ENCODE measurements around the gene CADPS2. TPM values are rescaled to one million over a fixed set of nuclear protein-coding genes. Genes with fewer than 3 reads are reported as not detected.
A peak's percentile ranks its signal among the peaks of the same experiment; 100 is the strongest.

Gene CADPS2
- total and polyA plus RNA-seq, 2 donors (not counting 1 experiment from before 2014, with no cell fraction given): 11.5 to 32.2 TPM

DNA sequence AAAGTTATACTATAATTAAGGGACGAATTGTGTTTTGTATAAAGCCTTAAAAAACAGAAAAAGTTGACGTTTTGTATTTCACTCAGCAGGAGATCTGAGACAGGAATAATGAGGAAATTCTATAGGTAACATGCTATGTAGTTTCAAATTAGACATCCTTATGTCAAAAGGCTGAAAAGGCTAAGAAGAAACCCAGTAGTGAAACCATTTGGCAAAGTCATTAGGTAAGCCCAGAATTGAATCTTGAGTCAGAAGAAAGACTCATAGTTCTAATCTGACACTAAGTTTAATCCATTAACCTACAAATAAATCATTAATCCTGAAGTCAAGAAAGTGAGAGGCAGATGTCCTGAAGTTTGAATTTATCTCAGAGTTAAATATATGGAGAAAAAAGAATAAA lies 266.6 kb downstream of the CADPS2 start:
- Histone ChIP-seq H3K27me3 (ENCODE audit: control insufficient read depth, insufficient read depth, low read length) (no peaks in the 10 kb centered on the region), H3K36me3 (ENCODE audit: control insufficient read depth, insufficient read depth, low read length) (no peaks in the 10 kb centered on the region), H3K4me3 (replicated peaks in 1 of 4; ENCODE audit: control extremely low read depth in 1 of 4, insufficient read depth in 1 of 4, low read depth in 3 of 4, low read length in 4 of 4) (no peak overlapping the region), H2AFZ (ENCODE audit: low read length) (no peak overlapping the region), H4K20me1 (ENCODE audit: control insufficient read depth, extremely low read depth, insufficient read depth, low read length) (no peaks in the 10 kb centered on the region), H3K79me2 (ENCODE audit: control insufficient read depth, insufficient read depth, low read length) (no peaks in the 10 kb centered on the region), H3K9me3 (ENCODE audit: control insufficient read depth, insufficient read depth, low read depth, low read length) (no peaks in the 10 kb centered on the region), H3K4me2 (ENCODE audit: extremely low read depth, insufficient read depth, low read length) (no peak overlapping the region), H3K27ac (ENCODE audit: insufficient read depth, low read length) (no peak overlapping the region), H3K4me1 (ENCODE audit: control insufficient read depth, extremely low read depth, insufficient read depth, low read length) (no peaks in the 10 kb centered on the region), H3K9ac (ENCODE audit: insufficient read depth, low read length) (no peak overlapping the region)
- TF ChIP-seq, protein P1, sequence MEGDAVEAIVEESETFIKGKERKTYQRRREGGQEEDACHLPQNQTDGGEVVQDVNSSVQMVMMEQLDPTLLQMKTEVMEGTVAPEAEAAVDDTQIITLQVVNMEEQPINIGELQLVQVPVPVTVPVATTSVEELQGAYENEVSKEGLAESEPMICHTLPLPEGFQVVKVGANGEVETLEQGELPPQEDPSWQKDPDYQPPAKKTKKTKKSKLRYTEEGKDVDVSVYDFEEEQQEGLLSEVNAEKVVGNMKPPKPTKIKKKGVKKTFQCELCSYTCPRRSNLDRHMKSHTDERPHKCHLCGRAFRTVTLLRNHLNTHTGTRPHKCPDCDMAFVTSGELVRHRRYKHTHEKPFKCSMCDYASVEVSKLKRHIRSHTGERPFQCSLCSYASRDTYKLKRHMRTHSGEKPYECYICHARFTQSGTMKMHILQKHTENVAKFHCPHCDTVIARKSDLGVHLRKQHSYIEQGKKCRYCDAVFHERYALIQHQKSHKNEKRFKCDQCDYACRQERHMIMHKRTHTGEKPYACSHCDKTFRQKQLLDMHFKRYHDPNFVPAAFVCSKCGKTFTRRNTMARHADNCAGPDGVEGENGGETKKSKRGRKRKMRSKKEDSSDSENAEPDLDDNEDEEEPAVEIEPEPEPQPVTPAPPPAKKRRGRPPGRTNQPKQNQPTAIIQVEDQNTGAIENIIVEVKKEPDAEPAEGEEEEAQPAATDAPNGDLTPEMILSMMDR (conservative IDR thresholded peaks at IDR 0.05 in 1 of 2, IDR thresholded peaks at IDR 0.05 in 1 of 2; ENCODE audit: low read depth in 1 of 2, low read length in 2 of 2): no peak
- no peak for TF ChIP-seq EZH2 (IDR thresholded peaks at IDR 0.05; ENCODE audit: low read length, missing control alignments)
- no peak for DNase-seq (ENCODE audit: low read depth in 2 of 2)

DNA sequence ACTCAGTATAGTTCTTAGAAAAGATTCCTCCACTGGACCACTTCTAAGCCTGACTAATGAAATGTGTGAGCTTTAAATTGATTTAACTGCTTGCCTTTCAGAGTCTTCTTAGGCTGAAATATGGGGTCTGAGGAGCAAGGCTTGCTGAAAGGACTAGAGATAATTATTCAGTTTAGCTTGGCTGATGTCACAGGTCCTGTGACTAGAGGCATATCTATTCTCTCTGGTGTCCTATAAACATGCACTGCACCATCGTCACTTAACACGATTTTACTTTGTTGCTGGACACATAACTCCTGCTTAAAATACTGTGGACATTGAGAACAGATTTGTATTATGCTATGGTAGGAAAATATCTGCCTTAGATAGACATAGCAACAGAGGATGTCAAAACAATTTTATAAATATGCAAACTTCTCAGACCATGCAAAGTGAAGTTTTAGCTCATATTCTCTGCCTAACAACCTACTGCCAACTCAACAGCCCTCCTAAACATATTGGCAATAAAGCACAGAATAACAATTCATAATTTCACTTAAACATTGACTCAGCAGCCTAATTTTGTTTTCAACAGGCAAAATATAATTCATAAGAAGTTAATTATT lies 267.6 kb downstream of the CADPS2 start:
- Histone ChIP-seq H2AFZ (ENCODE audit: low read length) (no peak overlapping the region), H3K4me2 (ENCODE audit: extremely low read depth, insufficient read depth, low read length) (no peak overlapping the region), H3K9me3 (ENCODE audit: control insufficient read depth, insufficient read depth, low read depth, low read length) (no peaks in the 10 kb centered on the region), H3K27me3 (ENCODE audit: control insufficient read depth, insufficient read depth, low read length) (no peaks in the 10 kb centered on the region), H3K4me3 (replicated peaks in 1 of 4; ENCODE audit: control extremely low read depth in 1 of 4, insufficient read depth in 1 of 4, low read depth in 3 of 4, low read length in 4 of 4) (no peak overlapping the region), H3K79me2 (ENCODE audit: control insufficient read depth, insufficient read depth, low read length) (no peaks in the 10 kb centered on the region), H3K4me1 (ENCODE audit: control insufficient read depth, extremely low read depth, insufficient read depth, low read length) (no peaks in the 10 kb centered on the region), H4K20me1 (ENCODE audit: control insufficient read depth, extremely low read depth, insufficient read depth, low read length) (no peaks in the 10 kb centered on the region), H3K36me3 (ENCODE audit: control insufficient read depth, insufficient read depth, low read length) (no peaks in the 10 kb centered on the region), H3K9ac (ENCODE audit: insufficient read depth, low read length) (no peak overlapping the region), H3K27ac (ENCODE audit: insufficient read depth, low read length) (no peak overlapping the region)
- DNase-seq (ENCODE audit: low read depth in 2 of 2): no peak
- TF ChIP-seq, protein P1 (conservative IDR thresholded peaks at IDR 0.05 in 1 of 2, IDR thresholded peaks at IDR 0.05 in 1 of 2; ENCODE audit: low read depth in 1 of 2, low read length in 2 of 2): no peak
- TF ChIP-seq EZH2 (IDR thresholded peaks at IDR 0.05; ENCODE audit: low read length, missing control alignments): no peak

DNA sequence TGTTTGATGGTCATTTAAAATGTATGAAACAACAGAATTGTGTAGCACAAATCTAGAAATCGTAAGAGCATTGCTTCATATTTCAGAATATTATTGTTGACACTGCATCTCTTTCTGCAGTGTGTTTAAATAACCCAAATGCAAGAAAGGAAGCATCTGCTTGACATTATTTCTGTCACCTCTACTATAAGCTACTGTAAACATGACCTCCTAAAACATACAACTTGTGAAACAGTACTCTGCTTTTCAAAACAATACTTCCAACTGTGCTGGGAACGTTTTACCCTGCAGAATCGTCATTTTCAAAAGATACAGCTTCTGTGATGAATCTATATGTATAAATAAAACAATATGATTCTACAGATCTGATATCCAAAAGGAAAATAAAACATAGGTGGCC lies 269.3 kb downstream of the CADPS2 start:
- H3K27ac ChIP-seq (ENCODE audit: insufficient read depth, low read length): no peak overlapping the region
- no peaks in the 10 kb centered on the region for H3K27me3 ChIP-seq (ENCODE audit: control insufficient read depth, insufficient read depth, low read length)
- H3K79me2 ChIP-seq (ENCODE audit: control insufficient read depth, insufficient read depth, low read length): no peaks in the 10 kb centered on the region
- H3K4me3 ChIP-seq (replicated peaks in 1 of 4; ENCODE audit: control extremely low read depth in 1 of 4, insufficient read depth in 1 of 4, low read depth in 3 of 4, low read length in 4 of 4): no peak overlapping the region
- DNase-seq (ENCODE audit: low read depth in 2 of 2): peak in 1 of 2 donors; percentile 63
- H4K20me1 ChIP-seq (ENCODE audit: control insufficient read depth, extremely low read depth, insufficient read depth, low read length): no peaks in the 10 kb centered on the region
- no peak overlapping the region for H2AFZ ChIP-seq (ENCODE audit: low read length)
- H3K9ac ChIP-seq (ENCODE audit: insufficient read depth, low read length): no peak overlapping the region
- no peaks in the 10 kb centered on the region for H3K9me3 ChIP-seq (ENCODE audit: control insufficient read depth, insufficient read depth, low read depth, low read length)
- no peak overlapping the region for H3K4me2 ChIP-seq (ENCODE audit: extremely low read depth, insufficient read depth, low read length)
- H3K36me3 ChIP-seq (ENCODE audit: control insufficient read depth, insufficient read depth, low read length): no peaks in the 10 kb centered on the region
- TF ChIP-seq, protein P1 (conservative IDR thresholded peaks at IDR 0.05 in 1 of 2, IDR thresholded peaks at IDR 0.05 in 1 of 2; ENCODE audit: low read depth in 1 of 2, low read length in 2 of 2): no peak
- no peak for TF ChIP-seq EZH2 (IDR thresholded peaks at IDR 0.05; ENCODE audit: low read length, missing control alignments)
- H3K4me1 ChIP-seq (ENCODE audit: control insufficient read depth, extremely low read depth, insufficient read depth, low read length): no peaks in the 10 kb centered on the region
